ENCODE data around the gene LRMDA.

DNA sequence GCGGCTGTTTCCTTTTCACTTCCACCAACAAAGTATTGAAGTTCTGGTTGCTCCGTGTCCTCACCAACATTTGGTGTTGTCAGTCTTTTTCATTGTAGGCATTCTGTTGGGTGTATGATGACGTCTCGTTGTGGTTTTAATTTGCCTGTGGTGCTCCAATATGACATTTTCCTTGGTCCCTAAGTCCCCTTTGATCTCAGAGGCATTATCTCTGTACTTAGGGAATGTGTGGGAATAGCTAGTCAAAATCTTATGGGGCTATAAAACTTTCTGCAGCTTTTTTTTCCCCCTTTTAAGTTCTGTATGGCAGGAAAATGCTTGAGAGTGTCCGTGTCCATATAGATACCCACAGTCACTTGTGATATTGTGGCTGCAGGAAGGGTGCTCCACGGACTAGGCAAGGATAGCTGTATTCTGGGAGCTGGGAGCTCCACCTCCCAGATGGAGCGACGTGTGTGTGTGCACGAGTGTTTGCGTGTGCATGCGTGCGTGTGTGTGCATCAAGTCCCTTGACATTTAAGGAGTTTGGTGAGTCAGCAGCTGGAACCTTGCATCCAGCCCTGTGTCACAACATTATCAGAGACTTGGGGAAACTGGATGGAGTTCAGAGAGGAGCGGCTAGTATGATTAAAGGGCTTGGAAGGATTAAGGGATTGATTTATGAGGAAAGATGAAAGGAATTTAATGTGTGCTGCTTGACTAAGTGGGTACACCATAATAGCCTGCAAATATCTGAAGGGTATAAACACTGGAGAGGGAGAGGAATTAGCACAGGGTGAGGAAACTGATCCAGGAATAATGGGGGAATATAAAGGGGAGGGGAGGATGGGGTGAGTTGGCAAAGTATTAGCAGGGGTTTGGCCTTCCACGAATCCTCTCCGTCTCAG lies 66.8 kb downstream of the LRMDA start:
- TF ChIP-seq, protein P1, sequence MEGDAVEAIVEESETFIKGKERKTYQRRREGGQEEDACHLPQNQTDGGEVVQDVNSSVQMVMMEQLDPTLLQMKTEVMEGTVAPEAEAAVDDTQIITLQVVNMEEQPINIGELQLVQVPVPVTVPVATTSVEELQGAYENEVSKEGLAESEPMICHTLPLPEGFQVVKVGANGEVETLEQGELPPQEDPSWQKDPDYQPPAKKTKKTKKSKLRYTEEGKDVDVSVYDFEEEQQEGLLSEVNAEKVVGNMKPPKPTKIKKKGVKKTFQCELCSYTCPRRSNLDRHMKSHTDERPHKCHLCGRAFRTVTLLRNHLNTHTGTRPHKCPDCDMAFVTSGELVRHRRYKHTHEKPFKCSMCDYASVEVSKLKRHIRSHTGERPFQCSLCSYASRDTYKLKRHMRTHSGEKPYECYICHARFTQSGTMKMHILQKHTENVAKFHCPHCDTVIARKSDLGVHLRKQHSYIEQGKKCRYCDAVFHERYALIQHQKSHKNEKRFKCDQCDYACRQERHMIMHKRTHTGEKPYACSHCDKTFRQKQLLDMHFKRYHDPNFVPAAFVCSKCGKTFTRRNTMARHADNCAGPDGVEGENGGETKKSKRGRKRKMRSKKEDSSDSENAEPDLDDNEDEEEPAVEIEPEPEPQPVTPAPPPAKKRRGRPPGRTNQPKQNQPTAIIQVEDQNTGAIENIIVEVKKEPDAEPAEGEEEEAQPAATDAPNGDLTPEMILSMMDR (IDR thresholded peaks at IDR 0.05): no peak
- no peak for TF ChIP-seq POLR2A (IDR thresholded peaks at IDR 0.05)
